ENCODE measurements around the gene TTC34.

DNA sequence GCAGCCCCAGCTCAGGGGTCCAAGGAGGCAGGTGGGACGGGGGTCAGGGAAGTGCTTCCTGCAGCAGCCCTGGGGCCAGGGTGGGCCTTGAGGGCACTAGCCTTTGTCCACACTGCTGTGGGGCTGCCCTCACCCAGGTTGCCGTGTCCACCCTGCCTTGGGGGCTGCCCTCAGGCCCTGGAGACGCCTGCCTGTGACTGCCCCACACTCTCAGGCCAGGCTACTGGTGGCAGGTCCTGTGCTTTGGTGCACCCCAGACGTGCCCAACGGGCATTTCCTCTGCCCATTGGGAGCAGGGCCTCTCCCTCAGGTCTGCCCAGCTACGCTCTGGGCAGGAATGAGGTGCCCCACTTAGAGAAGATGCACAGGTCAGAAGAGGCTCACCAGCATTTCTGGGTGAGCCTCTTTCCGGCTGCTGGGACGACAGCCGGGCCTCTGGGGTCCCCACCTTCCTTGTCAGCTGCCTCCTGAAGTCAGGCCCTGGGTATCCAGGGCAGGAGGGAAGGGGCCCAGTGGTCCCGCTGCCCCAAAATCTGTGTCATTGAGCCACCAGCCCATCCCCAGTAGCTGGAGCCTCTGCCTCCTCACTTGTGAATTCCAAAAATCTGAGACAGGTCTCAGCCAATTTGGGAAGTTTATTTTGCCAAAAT lies 166.0 kb downstream of the TTC34 start:
- TF ChIP-seq, protein P1, sequence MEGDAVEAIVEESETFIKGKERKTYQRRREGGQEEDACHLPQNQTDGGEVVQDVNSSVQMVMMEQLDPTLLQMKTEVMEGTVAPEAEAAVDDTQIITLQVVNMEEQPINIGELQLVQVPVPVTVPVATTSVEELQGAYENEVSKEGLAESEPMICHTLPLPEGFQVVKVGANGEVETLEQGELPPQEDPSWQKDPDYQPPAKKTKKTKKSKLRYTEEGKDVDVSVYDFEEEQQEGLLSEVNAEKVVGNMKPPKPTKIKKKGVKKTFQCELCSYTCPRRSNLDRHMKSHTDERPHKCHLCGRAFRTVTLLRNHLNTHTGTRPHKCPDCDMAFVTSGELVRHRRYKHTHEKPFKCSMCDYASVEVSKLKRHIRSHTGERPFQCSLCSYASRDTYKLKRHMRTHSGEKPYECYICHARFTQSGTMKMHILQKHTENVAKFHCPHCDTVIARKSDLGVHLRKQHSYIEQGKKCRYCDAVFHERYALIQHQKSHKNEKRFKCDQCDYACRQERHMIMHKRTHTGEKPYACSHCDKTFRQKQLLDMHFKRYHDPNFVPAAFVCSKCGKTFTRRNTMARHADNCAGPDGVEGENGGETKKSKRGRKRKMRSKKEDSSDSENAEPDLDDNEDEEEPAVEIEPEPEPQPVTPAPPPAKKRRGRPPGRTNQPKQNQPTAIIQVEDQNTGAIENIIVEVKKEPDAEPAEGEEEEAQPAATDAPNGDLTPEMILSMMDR (conservative IDR thresholded peaks at IDR 0.05; ENCODE audit: low read length) = no peak
- TF ChIP-seq EZH2phosphoT487 (IDR thresholded peaks at IDR 0.05; ENCODE audit: borderline replicate concordance) = no peak

Data from Loucy (cell line).